Measurements from ENCODE around the gene ELMO1. TPM values are rescaled to one million over a fixed set of nuclear protein-coding genes. Genes with fewer than 3 reads are reported as not detected.

Gene ELMO1
- total RNA-seq, 1 experiment from 2014 or later: 1.1 TPM

DNA sequence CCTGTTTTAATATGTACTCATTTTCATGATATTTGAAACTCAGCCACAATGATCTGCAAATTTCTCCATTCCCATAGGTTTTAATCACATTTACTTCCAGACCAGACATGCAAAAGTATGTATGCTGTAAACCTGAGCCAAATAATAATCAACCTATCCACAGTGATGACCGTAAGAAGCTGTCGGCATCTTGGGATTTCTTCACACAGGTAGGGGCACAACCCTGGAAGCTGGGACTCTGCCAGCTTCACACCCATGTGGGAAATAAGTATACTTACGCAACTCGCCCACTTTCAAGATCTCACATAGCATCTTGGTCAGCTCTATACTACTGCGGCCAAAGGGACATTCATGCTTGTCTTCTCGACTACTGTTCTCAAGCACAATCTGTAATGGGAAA lies 352.3 kb downstream of the ELMO1 start:
- BruUV-seq (replicated peaks): no TSS peak
- intact Hi-C loops (cut with micrococcal nuclease): no loop called here
- no peaks in the 10 kb centered on the region for H3K4me1 ChIP-seq (ENCODE audit: control insufficient read depth in 1 of 2, insufficient read depth in 2 of 2, low read length in 2 of 2)
- H3K9me3 ChIP-seq (ENCODE audit: control insufficient read depth in 1 of 2, insufficient read depth in 1 of 2, low read depth in 1 of 2, low read length in 2 of 2): no peaks in the 10 kb centered on the region
- ATAC-seq (no peak), DNase-seq (ENCODE audit: low read depth, low spot score) (no peak)
- no peaks in the 10 kb centered on the region for H3K36me3 ChIP-seq (ENCODE audit: control insufficient read depth in 1 of 2, insufficient read depth in 2 of 2, low read length in 2 of 2)
- H3K27ac ChIP-seq (ENCODE audit: low read depth, low read length): no peak overlapping the region
- H4K20me1 ChIP-seq (ENCODE audit: insufficient read depth): no peaks in the 10 kb centered on the region
- no peak overlapping the region for H3K9ac ChIP-seq (ENCODE audit: low read length)
- no peaks in the 10 kb centered on the region for H3K79me2 ChIP-seq (ENCODE audit: insufficient read depth, low read length)
- POLR2A ChIA-PET: no interaction called here
- no peak overlapping the region for H3K4me2 ChIP-seq (ENCODE audit: low read length)
- TF ChIP-seq CBX3 (IDR thresholded peaks at IDR 0.05; ENCODE audit: low read depth) (no peak), CEBPB (IDR thresholded peaks at IDR 0.05; ENCODE audit: low read depth) (no peak), POLR2A (IDR thresholded peaks at IDR 0.05; ENCODE audit: borderline replicate concordance, extremely low read depth, insufficient read depth, insufficient read length) (no peak), EZH2phosphoT487 (IDR thresholded peaks at IDR 0.05; ENCODE audit: borderline replicate concordance) (no peak), JUND (IDR thresholded peaks at IDR 0.05) (no peak), ZFX (IDR thresholded peaks at IDR 0.05) (no peak), SP1 (IDR thresholded peaks at IDR 0.05; ENCODE audit: low read depth) (no peak), ZNF274 (IDR thresholded peaks at IDR 0.05; ENCODE audit: low read depth, low read length) (no peak), ELF1 (IDR thresholded peaks at IDR 0.05; ENCODE audit: borderline replicate concordance, low read depth) (no peak), EZH2 (IDR thresholded peaks at IDR 0.05) (no peak), FOSL1 (IDR thresholded peaks at IDR 0.05; ENCODE audit: low read depth) (no peak), SRF (IDR thresholded peaks at IDR 0.05; ENCODE audit: low read depth) (no peak), SIN3A (IDR thresholded peaks at IDR 0.05; ENCODE audit: low read depth) (no peak)
- TF ChIP-seq, protein P1, sequence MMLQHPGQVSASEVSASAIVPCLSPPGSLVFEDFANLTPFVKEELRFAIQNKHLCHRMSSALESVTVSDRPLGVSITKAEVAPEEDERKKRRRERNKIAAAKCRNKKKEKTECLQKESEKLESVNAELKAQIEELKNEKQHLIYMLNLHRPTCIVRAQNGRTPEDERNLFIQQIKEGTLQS (IDR thresholded peaks at IDR 0.05): no peak
- TF ChIP-seq, protein P2, sequence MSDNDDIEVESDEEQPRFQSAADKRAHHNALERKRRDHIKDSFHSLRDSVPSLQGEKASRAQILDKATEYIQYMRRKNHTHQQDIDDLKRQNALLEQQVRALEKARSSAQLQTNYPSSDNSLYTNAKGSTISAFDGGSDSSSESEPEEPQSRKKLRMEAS (IDR thresholded peaks at IDR 0.05): no peak
- TF ChIP-seq, protein P3, sequence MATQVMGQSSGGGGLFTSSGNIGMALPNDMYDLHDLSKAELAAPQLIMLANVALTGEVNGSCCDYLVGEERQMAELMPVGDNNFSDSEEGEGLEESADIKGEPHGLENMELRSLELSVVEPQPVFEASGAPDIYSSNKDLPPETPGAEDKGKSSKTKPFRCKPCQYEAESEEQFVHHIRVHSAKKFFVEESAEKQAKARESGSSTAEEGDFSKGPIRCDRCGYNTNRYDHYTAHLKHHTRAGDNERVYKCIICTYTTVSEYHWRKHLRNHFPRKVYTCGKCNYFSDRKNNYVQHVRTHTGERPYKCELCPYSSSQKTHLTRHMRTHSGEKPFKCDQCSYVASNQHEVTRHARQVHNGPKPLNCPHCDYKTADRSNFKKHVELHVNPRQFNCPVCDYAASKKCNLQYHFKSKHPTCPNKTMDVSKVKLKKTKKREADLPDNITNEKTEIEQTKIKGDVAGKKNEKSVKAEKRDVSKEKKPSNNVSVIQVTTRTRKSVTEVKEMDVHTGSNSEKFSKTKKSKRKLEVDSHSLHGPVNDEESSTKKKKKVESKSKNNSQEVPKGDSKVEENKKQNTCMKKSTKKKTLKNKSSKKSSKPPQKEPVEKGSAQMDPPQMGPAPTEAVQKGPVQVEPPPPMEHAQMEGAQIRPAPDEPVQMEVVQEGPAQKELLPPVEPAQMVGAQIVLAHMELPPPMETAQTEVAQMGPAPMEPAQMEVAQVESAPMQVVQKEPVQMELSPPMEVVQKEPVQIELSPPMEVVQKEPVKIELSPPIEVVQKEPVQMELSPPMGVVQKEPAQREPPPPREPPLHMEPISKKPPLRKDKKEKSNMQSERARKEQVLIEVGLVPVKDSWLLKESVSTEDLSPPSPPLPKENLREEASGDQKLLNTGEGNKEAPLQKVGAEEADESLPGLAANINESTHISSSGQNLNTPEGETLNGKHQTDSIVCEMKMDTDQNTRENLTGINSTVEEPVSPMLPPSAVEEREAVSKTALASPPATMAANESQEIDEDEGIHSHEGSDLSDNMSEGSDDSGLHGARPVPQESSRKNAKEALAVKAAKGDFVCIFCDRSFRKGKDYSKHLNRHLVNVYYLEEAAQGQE (IDR thresholded peaks at IDR 0.05; ENCODE audit: low read depth): no peak
- H3K9me2 ChIP-seq (ENCODE audit: insufficient read depth): no peaks in the 10 kb centered on the region
- CTCF ChIA-PET: no interaction called here
- no peak overlapping the region for H3K4me3 ChIP-seq (replicated peaks in 1 of 2; ENCODE audit: low read depth in 1 of 2, low read length in 2 of 2)
- H3K27me3 ChIP-seq (ENCODE audit: insufficient read depth, low read length): no peaks in the 10 kb centered on the region
- no peak overlapping the region for H2AFZ ChIP-seq (ENCODE audit: low read depth, low read length, poor library complexity, severe bottlenecking)
- RAD21 ChIA-PET (ENCODE audit: low non-redundant PET in 1 of 2, low total read pairs in 2 of 2, uncharacterized antibody in 2 of 2, unreplicated experiment in 2 of 2): no interaction called here
